Measurements from ENCODE around the gene ZBTB2.

DNA sequence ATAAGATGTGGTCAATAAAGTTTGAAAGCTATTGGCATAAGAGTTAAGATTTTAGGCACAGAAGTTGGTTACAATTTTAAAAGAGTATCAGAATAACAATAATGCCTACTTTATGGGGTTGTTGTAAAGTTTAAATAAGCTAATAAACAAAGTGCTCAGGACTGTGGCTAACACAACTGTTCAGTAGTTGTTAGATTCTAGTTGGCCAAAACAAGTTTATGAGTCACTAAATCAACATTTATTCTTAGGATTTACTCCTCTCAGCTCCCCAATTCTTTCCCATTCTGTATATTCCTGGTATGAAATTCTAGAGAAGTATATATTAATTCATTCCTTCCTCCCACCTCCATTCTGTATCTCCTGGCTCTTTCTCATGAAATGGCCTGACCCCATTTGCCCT is 46.0 kb upstream of the ZBTB2 start:
- TF ChIP-seq CTCF (IDR thresholded peaks at IDR 0.05) = no peak
- TF ChIP-seq POLR2A (IDR thresholded peaks at IDR 0.05) = no peak

All from body of pancreas (tissue), 4 donors.